RKO (cell line): Measurements from ENCODE around the gene CDC42EP3.

ENCODE experiments used
- DNase-seq: peaks from one replicate; pipeline ENCODE4 v3.0.0-alpha.2; 2016; ENCODE audit warnings: low spot score

CDC42EP3 gene

GRCh38 chr2:37636381-37637066 lies 34.9 kb downstream of the CDC42EP3 start:
- DNase-seq, result no peak

- no peak for DNase-seq
Observed at GRCh38 chr2:37635504-37636380, 35.7 kb downstream of the CDC42EP3 start.

GRCh38 chr2:37634914-37635503 lies 36.4 kb downstream of the CDC42EP3 start:
- DNase-seq, result no peak

DNA sequence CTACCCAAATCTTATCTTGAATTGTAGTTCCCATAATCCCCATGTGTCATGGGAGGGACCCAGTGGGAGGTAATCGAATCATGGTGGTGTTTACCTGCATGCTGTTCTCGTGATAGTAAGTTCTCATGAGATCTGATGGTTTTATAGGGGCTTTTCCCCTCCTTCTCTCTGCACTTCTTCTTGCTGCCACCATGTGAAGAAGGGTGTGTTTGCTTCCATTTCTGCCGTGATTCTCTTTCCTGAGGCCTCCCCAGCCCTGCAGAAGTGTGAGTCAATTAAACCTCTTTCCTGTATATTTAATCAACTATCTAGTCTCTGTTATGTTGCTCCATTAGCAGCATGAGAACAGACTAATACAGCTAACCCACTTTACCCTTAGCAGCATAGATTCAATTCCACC lies 37.6 kb downstream of the CDC42EP3 start:
- DNase-seq, result no peak

DNA sequence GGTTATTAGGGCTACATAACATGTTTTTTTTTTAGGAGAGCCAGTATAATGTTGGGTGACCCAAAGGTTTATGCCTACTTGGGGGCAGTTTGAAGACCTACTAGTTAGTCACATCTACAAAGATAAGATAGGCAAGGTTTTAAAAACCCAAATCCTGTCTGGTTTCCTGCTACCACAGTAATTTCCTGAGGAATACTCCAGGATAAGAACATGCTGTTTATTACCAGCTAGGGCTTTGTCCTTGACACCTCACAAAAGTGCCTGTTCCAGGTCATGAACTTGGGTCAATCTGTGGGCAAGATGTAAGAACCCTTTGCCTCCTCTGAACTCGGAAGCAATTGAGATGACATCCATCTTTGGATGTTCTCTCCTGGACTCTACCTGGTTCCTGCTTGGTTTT lies 38.2 kb downstream of the CDC42EP3 start:
- no peak for DNase-seq

DNA sequence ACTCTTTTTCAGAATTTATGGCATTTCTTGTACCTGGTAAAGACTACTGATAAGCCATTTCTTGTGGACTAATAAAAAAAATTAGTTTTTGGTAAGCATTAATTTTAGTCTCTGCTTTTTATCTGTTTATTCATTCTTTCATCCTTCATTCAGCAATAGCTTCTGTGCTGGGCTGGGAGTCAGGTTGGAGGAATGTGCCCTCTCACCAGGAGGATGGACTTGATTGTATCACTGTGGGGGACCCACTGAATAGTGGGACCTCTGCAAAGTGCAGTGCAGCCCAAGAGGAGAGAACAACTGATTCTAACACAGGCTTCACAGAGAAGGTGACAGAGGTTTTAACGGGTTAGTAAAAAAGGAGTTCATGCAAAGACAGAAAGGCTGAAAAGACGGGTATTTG lies 39.1 kb downstream of the CDC42EP3 start:
- no peak for DNase-seq

GRCh38 chr2:37631698-37632097 lies 39.7 kb downstream of the CDC42EP3 start:
- DNase-seq, result no peak

GRCh38 chr2:37631292-37631691 lies 40.1 kb downstream of the CDC42EP3 start:
- no peak for DNase-seq

- DNase-seq, result no peak
Observed at GRCh38 chr2:37630776-37631175, 40.7 kb downstream of the CDC42EP3 start.

- DNase-seq, result no peak
Observed at GRCh38 chr2:37630301-37630700, 41.1 kb downstream of the CDC42EP3 start.

GRCh38 chr2:37629529-37629928 lies 41.9 kb downstream of the CDC42EP3 start:
- DNase-seq, result no peak

GRCh38 chr2:37627710-37628109 lies 43.7 kb downstream of the CDC42EP3 start:
- DNase-seq, result peak; percentile 6

GRCh38 chr2:37625796-37626571 lies 45.5 kb downstream of the CDC42EP3 start:
- no peak for DNase-seq

GRCh38 chr2:37625156-37625555 lies 46.3 kb downstream of the CDC42EP3 start:
- DNase-seq, result no peak

GRCh38 chr2:37623971-37624900 lies 47.2 kb downstream of the CDC42EP3 start:
- no peak for DNase-seq

GRCh38 chr2:37623406-37623805 lies 48.0 kb downstream of the CDC42EP3 start:
- DNase-seq, result no peak

- DNase-seq, result no peak
Observed at GRCh38 chr2:37622450-37623100, 48.9 kb downstream of the CDC42EP3 start.

DNA sequence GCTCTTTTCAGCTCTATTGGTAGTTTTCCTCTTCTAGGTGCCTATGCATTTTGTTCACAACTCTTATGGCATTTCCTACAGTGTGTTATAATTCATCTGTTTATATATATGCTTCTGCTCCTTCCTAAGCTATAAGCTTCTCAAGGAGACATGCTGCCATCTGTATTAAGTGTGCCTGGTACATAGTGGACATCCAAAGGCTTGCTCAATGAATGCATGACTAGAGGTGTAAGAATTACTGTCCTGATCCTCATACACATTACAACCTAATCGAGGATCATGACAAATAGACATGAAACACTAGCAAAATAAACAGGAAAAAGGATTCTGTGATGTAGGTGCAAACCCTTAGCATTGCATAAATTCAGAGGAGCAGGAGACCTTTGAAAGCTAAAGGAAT lies 50.2 kb downstream of the CDC42EP3 start:
- no peak for DNase-seq

GRCh38 chr2:37619959-37620300 lies 51.5 kb downstream of the CDC42EP3 start:
- DNase-seq, result no peak

DNA sequence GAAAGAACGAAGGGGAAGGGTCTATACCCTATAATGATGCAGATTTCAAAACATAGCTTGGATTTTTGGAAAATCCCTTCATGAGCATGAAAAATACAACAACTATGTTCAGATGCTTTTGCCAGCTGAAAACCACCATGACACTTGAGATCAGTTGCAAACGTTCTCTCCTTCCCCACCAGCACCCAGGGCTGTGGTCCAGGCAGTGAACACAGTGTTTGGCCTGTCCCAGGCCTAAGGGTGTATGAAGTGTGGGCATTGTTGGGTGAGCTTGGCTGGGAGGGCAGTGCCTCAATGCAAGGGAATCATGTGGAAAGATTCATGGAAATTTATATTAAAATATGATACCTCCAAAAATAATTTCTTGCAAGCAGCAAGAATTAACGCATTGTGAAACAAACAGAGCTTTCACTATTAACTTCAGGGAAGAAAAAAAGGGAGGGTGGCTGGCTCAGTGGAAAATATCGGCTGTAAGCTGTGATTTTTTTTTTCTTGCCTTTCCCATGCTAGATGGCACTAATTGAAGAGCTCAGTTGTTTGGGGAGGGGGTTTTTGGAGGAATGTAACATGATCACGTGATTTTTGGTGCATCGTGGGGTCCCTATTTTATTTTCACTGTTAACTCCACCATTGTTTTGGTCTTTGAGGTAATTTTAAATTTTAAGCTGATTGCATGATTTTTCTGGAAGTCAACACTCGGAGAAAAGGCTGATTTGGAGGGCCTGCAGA lies 52.0 kb downstream of the CDC42EP3 start:
- no peak for DNase-seq
